DND-41 (cell line): ENCODE data around the gene TGFB3.

ENCODE experiments used
- EZH2 ChIP-seq: IDR thresholded peaks from 3 replicates; pipeline ENCODE4 v1.6.1; 2012; ENCODE audit warnings: borderline replicate concordance, low read depth, mild to moderate bottlenecking, moderate library complexity, low read length, inconsistent platforms; ENCODE audit not compliant: severe bottlenecking
- TF ChIP-seq, protein P1 (sequence below): IDR thresholded peaks from 2 replicates; pipeline ENCODE4 v1.5.1; 2012; ENCODE audit warnings: borderline replicate concordance, low read length, moderate library complexity, mild to moderate bottlenecking; ENCODE audit not compliant: poor library complexity, severe bottlenecking; ENCODE audit errors: extremely low read depth

GRCh38 chr14:75995372-75996041, 13.7 kb upstream of the TGFB3 start:
- TF ChIP-seq, protein P1, sequence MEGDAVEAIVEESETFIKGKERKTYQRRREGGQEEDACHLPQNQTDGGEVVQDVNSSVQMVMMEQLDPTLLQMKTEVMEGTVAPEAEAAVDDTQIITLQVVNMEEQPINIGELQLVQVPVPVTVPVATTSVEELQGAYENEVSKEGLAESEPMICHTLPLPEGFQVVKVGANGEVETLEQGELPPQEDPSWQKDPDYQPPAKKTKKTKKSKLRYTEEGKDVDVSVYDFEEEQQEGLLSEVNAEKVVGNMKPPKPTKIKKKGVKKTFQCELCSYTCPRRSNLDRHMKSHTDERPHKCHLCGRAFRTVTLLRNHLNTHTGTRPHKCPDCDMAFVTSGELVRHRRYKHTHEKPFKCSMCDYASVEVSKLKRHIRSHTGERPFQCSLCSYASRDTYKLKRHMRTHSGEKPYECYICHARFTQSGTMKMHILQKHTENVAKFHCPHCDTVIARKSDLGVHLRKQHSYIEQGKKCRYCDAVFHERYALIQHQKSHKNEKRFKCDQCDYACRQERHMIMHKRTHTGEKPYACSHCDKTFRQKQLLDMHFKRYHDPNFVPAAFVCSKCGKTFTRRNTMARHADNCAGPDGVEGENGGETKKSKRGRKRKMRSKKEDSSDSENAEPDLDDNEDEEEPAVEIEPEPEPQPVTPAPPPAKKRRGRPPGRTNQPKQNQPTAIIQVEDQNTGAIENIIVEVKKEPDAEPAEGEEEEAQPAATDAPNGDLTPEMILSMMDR, result no peak
- TF ChIP-seq EZH2, result no peak
